NCI-H1436 treated with DMSO at 0.1 percent for 48 hours (cell line): Measurements from ENCODE around the gene ABHD16B.
"Not testable (repeated sequence)": the region's sequence is repeated elsewhere in the genome, so short reads cannot be mapped to it uniquely, and the experiment has no call there.

Experiments
- DNase-seq: peaks from one replicate; lab custom pipeline; 2025; lab: John Stamatoyannopoulos, UW

The ABHD16B gene

GRCh38 chr20:63835021-63835858 is 26.1 kb upstream of the ABHD16B start:
- no peak for DNase-seq

- no peak for DNase-seq
Observed at GRCh38 chr20:63836458-63837344, 24.6 kb upstream of the ABHD16B start.

GRCh38 chr20:63837479-63837878 is 23.8 kb upstream of the ABHD16B start:
- DNase-seq, result no peak

GRCh38 chr20:63839620-63840019 is 21.7 kb upstream of the ABHD16B start:
- DNase-seq, result no peak

GRCh38 chr20:63840405-63840828 is 20.9 kb upstream of the ABHD16B start:
- DNase-seq, result no peak

- DNase-seq, result no peak
Observed at GRCh38 chr20:63842258-63842657, 19.0 kb upstream of the ABHD16B start.

GRCh38 chr20:63843222-63843621 is 18.1 kb upstream of the ABHD16B start:
- no peak for DNase-seq

- no peak for DNase-seq
Observed at GRCh38 chr20:63843778-63844177, 17.5 kb upstream of the ABHD16B start.

GRCh38 chr20:63844511-63844991 is 16.7 kb upstream of the ABHD16B start:
- DNase-seq, result no peak

- no peak for DNase-seq
Observed at GRCh38 chr20:63846128-63846771, 15.0 kb upstream of the ABHD16B start.

- DNase-seq, result no peak
Observed at GRCh38 chr20:63846888-63847236, 14.4 kb upstream of the ABHD16B start.

- DNase-seq, result no peak
Observed at GRCh38 chr20:63847237-63848002, 13.9 kb upstream of the ABHD16B start.

GRCh38 chr20:63848003-63848911 is 13.0 kb upstream of the ABHD16B start:
- DNase-seq, result no peak

- DNase-seq, result no peak
Observed at GRCh38 chr20:63850689-63851547, 10.4 kb upstream of the ABHD16B start.

- not testable (repeated sequence) for DNase-seq
Observed at GRCh38 chr20:63851548-63851943, 9.8 kb upstream of the ABHD16B start.

GRCh38 chr20:63853733-63854068 is 7.6 kb upstream of the ABHD16B start:
- not testable (repeated sequence) for DNase-seq

- DNase-seq, result no peak
Observed at GRCh38 chr20:63854069-63854765, 7.1 kb upstream of the ABHD16B start.

- no peak for DNase-seq
Observed at GRCh38 chr20:63854766-63855362, 6.4 kb upstream of the ABHD16B start.
